ENCODE data around the gene CAMK1D. TPM values are rescaled to one million over a fixed set of nuclear protein-coding genes. Genes with fewer than 3 reads are reported as not detected.

The CAMK1D gene
- total and polyA plus RNA-seq, 4 experiments from 2014 or later = 5.2 to 22.2 (median 19.4) TPM

DNA sequence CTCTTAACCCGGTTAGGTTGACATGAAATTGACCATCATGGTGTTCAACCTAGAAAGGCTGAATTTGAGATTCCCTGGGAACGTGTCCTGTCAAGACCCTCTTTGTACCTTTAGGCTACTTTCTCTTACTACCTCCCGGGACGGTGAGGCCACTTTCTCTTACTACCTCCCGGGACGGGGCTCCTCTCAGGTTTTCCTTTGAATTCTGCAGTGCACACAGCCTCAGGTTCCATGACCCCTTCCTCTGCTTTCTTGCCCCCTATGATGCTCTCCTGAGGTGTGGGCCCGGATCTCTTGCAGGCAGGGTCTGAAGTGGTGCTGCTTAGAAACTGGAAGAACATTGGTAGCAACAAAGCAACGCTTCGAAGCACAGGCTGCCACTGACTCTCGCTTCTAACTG, 155.3 kb downstream of the CAMK1D start:
- Mint-ChIP-seq H3K36me3 (peaks cover 0 to 3% of the 10 kb centered on the region in 2 donors), H3K4me1 (peaks cover 47 to 88% (median 61%) of the 10 kb centered on the region in 4 donors), H3K9me3 (no peaks in the 10 kb centered on the region), H3K4me3 (no peak overlapping the region), H3K27me3 (no peaks in the 10 kb centered on the region), H3K27ac (peak overlapping the region in 2 of 7 donors; percentile 34 to 62)
- no peak overlapping the region for H3K4me3 ChIP-seq (ENCODE audit: low read length in 2 of 2)
- CTCF ChIA-PET (ENCODE audit: partially characterized antibody) = no interaction called here
- H3K27ac ChIP-seq (ENCODE audit: low read depth, low read length) = no peak overlapping the region
- peaks cover 33% of the 10 kb centered on the region for H3K4me1 ChIP-seq (ENCODE audit: insufficient read depth, low read length)
- intact Hi-C loops (cut with micrococcal nuclease) = no loop called here
- no peaks in the 10 kb centered on the region for H3K27me3 ChIP-seq (ENCODE audit: insufficient read depth, low read length)
- POLR2A ChIA-PET (ENCODE audit: partially characterized antibody) = interaction anchor here (1.0 kb wide), 1 partner anchor 195 kb away, joined by 3 read pairs; no protein-coding TSS in a partner anchor
- H3K36me3 ChIP-seq (ENCODE audit: insufficient read depth, low read length) = no peaks in the 10 kb centered on the region
- no peaks in the 10 kb centered on the region for H3K9me3 ChIP-seq (ENCODE audit: control insufficient read depth in 1 of 2, low read length in 2 of 2)
- no peak for DNase-seq

DNA sequence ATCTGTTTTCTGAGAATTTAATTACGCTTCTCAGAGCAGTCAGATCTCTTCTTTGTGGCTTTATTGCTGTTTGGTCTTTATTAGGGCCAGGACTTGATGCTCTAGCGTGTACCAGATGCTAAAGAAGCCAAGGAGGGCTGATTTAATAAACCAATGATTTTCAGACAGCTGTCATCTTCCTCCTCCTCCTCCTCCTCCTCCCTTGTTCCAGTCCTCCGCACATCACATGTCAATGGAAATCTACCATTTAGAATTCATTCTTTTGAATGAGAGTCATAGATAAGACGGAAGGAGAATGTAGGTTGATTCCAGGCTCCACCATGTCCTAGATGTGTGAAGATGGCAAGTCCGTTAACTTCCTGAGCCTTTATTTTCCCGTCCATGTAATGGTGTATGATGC, 156.3 kb downstream of the CAMK1D start:
- Histone ChIP-seq H3K9me3 (ENCODE audit: control insufficient read depth in 1 of 2, low read length in 2 of 2) (no peaks in the 10 kb centered on the region), H3K4me1 (ENCODE audit: insufficient read depth, low read length) (peaks cover 30% of the 10 kb centered on the region), H3K27ac (ENCODE audit: low read depth, low read length) (no peak overlapping the region), H3K36me3 (ENCODE audit: insufficient read depth, low read length) (no peaks in the 10 kb centered on the region), H3K4me3 (ENCODE audit: low read length in 2 of 2) (no peak overlapping the region), H3K27me3 (ENCODE audit: insufficient read depth, low read length) (no peaks in the 10 kb centered on the region)
- peak overlapping the region in 2 of 7 donors; percentile 35 to 43 for H3K27ac Mint-ChIP-seq
- ChIA-PET POLR2A (ENCODE audit: partially characterized antibody) (no interaction called here), CTCF (ENCODE audit: partially characterized antibody) (no interaction called here)
- no peak overlapping the region for H3K4me3 Mint-ChIP-seq
- no peaks in the 10 kb centered on the region for H3K9me3 Mint-ChIP-seq
- peaks cover 0 to 3% of the 10 kb centered on the region in 2 donors for H3K36me3 Mint-ChIP-seq
- peaks cover 44 to 87% (median 57%) of the 10 kb centered on the region in 4 donors for H3K4me1 Mint-ChIP-seq
- no peak for DNase-seq
- no peaks in the 10 kb centered on the region for H3K27me3 Mint-ChIP-seq
- intact Hi-C loops (cut with micrococcal nuclease) = no loop called here

DNA sequence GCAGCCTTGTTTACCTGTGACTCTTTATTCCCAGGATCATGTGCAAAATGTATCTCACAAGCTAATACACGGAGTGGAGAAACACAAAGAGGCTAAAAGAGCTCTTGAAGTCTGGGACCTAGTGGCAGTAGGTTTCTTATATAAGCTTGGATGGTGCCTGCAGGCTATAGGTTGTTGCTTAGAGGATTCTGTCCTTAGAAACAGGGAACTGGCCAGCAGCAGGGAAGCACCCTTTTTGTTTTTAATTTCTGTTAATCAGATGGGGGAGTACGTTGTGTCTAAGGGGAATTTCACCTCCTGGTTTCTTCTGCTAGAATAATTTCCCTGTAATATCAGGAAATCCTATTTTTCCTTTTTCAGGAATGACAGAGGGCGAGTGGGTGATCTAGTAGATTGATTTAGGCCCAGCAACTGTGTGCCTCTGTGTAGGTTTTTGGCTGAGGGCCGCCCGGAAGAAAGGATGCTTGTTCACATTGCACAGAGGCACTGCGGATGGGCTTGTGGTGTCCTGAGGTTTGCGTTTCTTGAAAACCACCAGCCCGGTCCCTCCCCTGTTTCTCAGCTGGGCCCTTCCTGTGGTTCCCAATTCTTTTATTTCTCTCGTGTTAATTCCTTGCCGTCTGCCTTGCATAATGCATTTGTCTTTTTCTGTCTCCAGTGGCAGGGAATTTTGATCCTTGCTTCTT, 158.0 kb downstream of the CAMK1D start:
- Histone ChIP-seq H3K27me3 (ENCODE audit: insufficient read depth, low read length) (no peaks in the 10 kb centered on the region), H3K4me3 (ENCODE audit: low read length in 2 of 2) (no peak overlapping the region), H3K36me3 (ENCODE audit: insufficient read depth, low read length) (no peaks in the 10 kb centered on the region), H3K27ac (ENCODE audit: low read depth, low read length) (no peak overlapping the region), H3K4me1 (ENCODE audit: insufficient read depth, low read length) (peaks cover 23% of the 10 kb centered on the region), H3K9me3 (ENCODE audit: control insufficient read depth in 1 of 2, low read length in 2 of 2) (no peaks in the 10 kb centered on the region)
- CTCF ChIA-PET (ENCODE audit: partially characterized antibody) = no interaction called here
- DNase-seq = peak in 1 of 5 donors; percentile 6
- POLR2A ChIA-PET (ENCODE audit: partially characterized antibody) = no interaction called here
- intact Hi-C loops (cut with micrococcal nuclease) = no loop called here
- H3K4me1 Mint-ChIP-seq = peaks cover 32 to 77% (median 50%) of the 10 kb centered on the region in 4 donors
- H3K36me3 Mint-ChIP-seq = peaks cover 0 to 3% of the 10 kb centered on the region in 2 donors
- H3K9me3 Mint-ChIP-seq = no peaks in the 10 kb centered on the region
- H3K27ac Mint-ChIP-seq = peak overlapping the region in 4 of 7 donors; percentile 10 to 79 (median 59)
- H3K27me3 Mint-ChIP-seq = no peaks in the 10 kb centered on the region
- peak overlapping the region in 5 of 8 donors; percentile 12 to 67 (median 51) for H3K4me3 Mint-ChIP-seq

DNA sequence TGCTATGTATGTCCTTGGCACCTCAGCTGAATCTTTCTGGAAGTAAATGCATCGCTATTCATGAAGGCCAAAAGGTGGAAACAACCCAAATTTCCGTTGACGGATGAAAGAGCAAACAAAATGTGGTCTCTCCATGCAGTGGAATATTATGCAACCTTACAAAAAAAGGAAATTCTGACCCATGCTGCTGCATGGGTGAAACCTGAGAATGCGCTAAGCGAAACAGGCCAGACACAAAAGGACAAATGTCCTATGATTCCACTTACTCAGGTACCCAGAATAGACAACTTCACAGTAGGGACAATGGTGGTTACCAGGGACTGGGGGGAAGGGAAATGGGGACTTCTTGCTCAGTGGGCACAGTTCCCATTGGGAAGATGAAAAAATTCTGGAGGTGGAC, 158.8 kb downstream of the CAMK1D start:
- H3K36me3 Mint-ChIP-seq = peaks cover 0 to 3% of the 10 kb centered on the region in 2 donors
- intact Hi-C loops (cut with micrococcal nuclease) = no loop called here
- no peaks in the 10 kb centered on the region for H3K27me3 ChIP-seq (ENCODE audit: insufficient read depth, low read length)
- peak overlapping the region in 3 of 7 donors; percentile 8 to 24 (median 21) for H3K27ac Mint-ChIP-seq
- no peak overlapping the region for H3K27ac ChIP-seq (ENCODE audit: low read depth, low read length)
- POLR2A ChIA-PET (ENCODE audit: partially characterized antibody) = no interaction called here
- DNase-seq = no peak
- H3K4me1 Mint-ChIP-seq = peaks cover 27 to 71% (median 47%) of the 10 kb centered on the region in 4 donors
- H3K27me3 Mint-ChIP-seq = no peaks in the 10 kb centered on the region
- no peak overlapping the region for H3K4me3 Mint-ChIP-seq
- CTCF ChIA-PET (ENCODE audit: partially characterized antibody) = interaction anchor here (1.3 kb wide), 1 partner anchor 148 kb away, joined by 6 read pairs; no protein-coding TSS in a partner anchor
- no peaks in the 10 kb centered on the region for H3K36me3 ChIP-seq (ENCODE audit: insufficient read depth, low read length)
- no peak overlapping the region for H3K4me3 ChIP-seq (ENCODE audit: low read length in 2 of 2)
- H3K9me3 Mint-ChIP-seq = no peaks in the 10 kb centered on the region
- H3K4me1 ChIP-seq (ENCODE audit: insufficient read depth, low read length) = peaks cover 23% of the 10 kb centered on the region
- no peaks in the 10 kb centered on the region for H3K9me3 ChIP-seq (ENCODE audit: control insufficient read depth in 1 of 2, low read length in 2 of 2)

DNA sequence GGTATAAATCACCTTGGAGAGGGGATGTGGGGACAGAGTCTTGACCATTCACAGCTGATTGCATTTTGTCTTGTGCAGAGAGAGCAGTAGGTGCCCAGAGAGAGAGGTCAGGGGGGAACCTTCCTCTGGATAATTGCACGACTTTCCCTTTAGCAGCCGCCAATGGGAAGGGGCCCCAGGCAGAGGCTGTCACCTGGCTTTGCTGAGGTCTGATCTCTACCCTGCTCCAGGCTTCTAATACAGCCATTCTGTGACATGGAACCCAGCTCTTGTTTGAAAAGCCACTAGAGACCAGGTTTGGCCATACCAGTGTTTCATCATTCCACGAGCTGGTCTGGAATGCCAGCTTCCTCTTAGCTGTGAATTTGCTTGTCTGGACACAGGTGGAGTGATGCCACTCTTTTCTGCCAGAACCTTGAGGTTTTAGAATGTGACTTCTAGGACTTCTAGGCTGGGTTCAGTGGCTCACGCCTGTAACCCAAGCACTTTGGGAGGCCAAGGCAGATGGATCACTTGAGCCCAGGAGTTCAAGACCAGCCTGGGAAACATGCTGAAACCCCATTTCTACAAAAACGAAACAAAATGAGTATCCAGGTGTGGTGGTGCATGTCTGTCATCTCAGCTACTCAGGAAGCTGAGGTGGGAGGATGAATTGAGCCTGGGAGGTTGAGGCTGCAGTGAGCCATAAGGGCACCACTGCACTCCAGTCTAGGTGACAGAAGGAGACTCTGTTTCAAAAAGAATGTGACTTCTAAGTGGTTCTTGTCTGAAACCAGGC, 159.9 kb downstream of the CAMK1D start:
- Mint-ChIP-seq H3K9me3 (no peaks in the 10 kb centered on the region), H3K27me3 (no peaks in the 10 kb centered on the region), H3K36me3 (peaks cover 0 to 3% of the 10 kb centered on the region in 2 donors), H3K4me3 (no peak overlapping the region), H3K27ac (peak overlapping the region in 5 of 7 donors; percentile 21 to 74 (median 57)), H3K4me1 (peaks cover 26 to 69% (median 50%) of the 10 kb centered on the region in 4 donors)
- Histone ChIP-seq H3K4me1 (ENCODE audit: insufficient read depth, low read length) (peaks cover 27% of the 10 kb centered on the region), H3K27me3 (ENCODE audit: insufficient read depth, low read length) (no peaks in the 10 kb centered on the region), H3K36me3 (ENCODE audit: insufficient read depth, low read length) (no peaks in the 10 kb centered on the region), H3K27ac (ENCODE audit: low read depth, low read length) (no peak overlapping the region), H3K4me3 (ENCODE audit: low read length in 2 of 2) (no peak overlapping the region), H3K9me3 (ENCODE audit: control insufficient read depth in 1 of 2, low read length in 2 of 2) (no peaks in the 10 kb centered on the region)
- intact Hi-C loops (cut with micrococcal nuclease) = no loop called here
- ChIA-PET CTCF (ENCODE audit: partially characterized antibody) (interaction anchor here (1.0 to 1.3 kb wide), 2 partner anchors 147 to 247 kb away, joined by 3 to 6 read pairs; no protein-coding TSS in a partner anchor), POLR2A (ENCODE audit: partially characterized antibody) (no interaction called here)
- no peak for DNase-seq

DNA sequence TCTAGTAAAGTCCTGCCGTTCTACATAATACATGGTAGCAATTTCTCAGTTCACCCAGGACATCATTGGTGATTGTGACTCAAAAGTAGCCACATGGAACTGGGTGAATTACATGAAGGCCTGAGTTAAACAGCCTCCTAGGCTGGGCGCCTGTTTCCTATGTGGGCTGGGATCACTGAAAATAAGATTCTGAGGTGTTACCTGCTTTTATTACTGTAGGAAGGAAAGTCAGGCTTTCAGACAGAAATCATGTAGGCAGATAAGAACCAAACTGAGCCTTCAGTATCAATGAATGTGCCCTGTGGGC, 160.4 kb downstream of the CAMK1D start:
- Mint-ChIP-seq H3K27ac (peak overlapping the region in 3 of 7 donors; percentile 35 to 74 (median 57)), H3K9me3 (no peaks in the 10 kb centered on the region), H3K4me1 (peaks cover 28 to 69% (median 52%) of the 10 kb centered on the region in 4 donors), H3K4me3 (no peak overlapping the region), H3K36me3 (peaks cover 0 to 3% of the 10 kb centered on the region in 2 donors), H3K27me3 (no peaks in the 10 kb centered on the region)
- Histone ChIP-seq H3K4me3 (ENCODE audit: low read length in 2 of 2) (no peak overlapping the region), H3K4me1 (ENCODE audit: insufficient read depth, low read length) (peaks cover 30% of the 10 kb centered on the region), H3K9me3 (ENCODE audit: control insufficient read depth in 1 of 2, low read length in 2 of 2) (no peaks in the 10 kb centered on the region), H3K27ac (ENCODE audit: low read depth, low read length) (no peak overlapping the region), H3K36me3 (ENCODE audit: insufficient read depth, low read length) (no peaks in the 10 kb centered on the region), H3K27me3 (ENCODE audit: insufficient read depth, low read length) (no peaks in the 10 kb centered on the region)
- ChIA-PET POLR2A (ENCODE audit: partially characterized antibody) (no interaction called here), CTCF (ENCODE audit: partially characterized antibody) (interaction anchor here (1.0 kb wide), 1 partner anchor 247 kb away, joined by 3 read pairs; no protein-coding TSS in a partner anchor)
- DNase-seq = no peak
- intact Hi-C loops (cut with micrococcal nuclease) = no loop called here

DNA sequence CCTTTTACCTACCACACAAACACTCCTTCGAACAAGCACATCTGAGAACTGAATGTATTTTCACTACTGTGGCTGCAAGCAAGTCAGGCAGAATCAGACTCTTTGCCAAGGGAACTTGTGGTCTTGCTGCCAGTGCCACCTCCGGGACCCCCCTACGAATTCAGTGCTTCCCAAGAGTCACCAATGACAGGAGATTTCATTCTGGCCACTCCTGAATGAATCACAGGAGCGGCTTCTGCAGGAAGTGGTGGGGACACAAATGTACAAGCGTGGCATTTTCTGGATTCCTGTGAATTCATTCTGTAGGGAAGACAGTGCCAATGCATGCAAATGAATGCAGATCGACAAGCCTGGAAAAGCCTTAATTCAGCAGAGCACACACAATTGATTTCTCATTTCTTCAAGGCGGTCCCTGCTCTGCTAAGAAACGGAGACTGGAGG, 161.2 kb downstream of the CAMK1D start:
- no peaks in the 10 kb centered on the region for H3K36me3 ChIP-seq (ENCODE audit: insufficient read depth, low read length)
- H3K27ac Mint-ChIP-seq = peak overlapping the region in 2 of 7 donors; percentile 48 to 78
- peaks cover 0 to 3% of the 10 kb centered on the region in 2 donors for H3K36me3 Mint-ChIP-seq
- ChIA-PET POLR2A (ENCODE audit: partially characterized antibody) (no interaction called here), CTCF (ENCODE audit: partially characterized antibody) (no interaction called here)
- H3K4me3 Mint-ChIP-seq = peak overlapping the region in 1 of 8 donors; percentile 65
- no peaks in the 10 kb centered on the region for H3K9me3 Mint-ChIP-seq
- no peak overlapping the region for H3K4me3 ChIP-seq (ENCODE audit: low read length in 2 of 2)
- no peaks in the 10 kb centered on the region for H3K27me3 Mint-ChIP-seq
- no peaks in the 10 kb centered on the region for H3K27me3 ChIP-seq (ENCODE audit: insufficient read depth, low read length)
- H3K27ac ChIP-seq (ENCODE audit: low read depth, low read length) = no peak overlapping the region
- peaks cover 30% of the 10 kb centered on the region for H3K4me1 ChIP-seq (ENCODE audit: insufficient read depth, low read length)
- H3K4me1 Mint-ChIP-seq = peaks cover 24 to 61% (median 46%) of the 10 kb centered on the region in 4 donors
- no peak for DNase-seq
- intact Hi-C loops (cut with micrococcal nuclease) = no loop called here
- H3K9me3 ChIP-seq (ENCODE audit: control insufficient read depth in 1 of 2, low read length in 2 of 2) = no peaks in the 10 kb centered on the region
